Right lobe of liver (tissue), 4 donors: Measurements from ENCODE around the gene CYB5R2.

Experiments used
- POLR2A ChIP-seq: fragments of 450-650 bp; IDR thresholded peaks from one replicate; pipeline ENCODE4 v1.6.1; 2017; ENCODE audit warnings: antibody characterized with exemption, mild to moderate bottlenecking
- TF ChIP-seq, protein P1 (sequence below), 4 donors: fragments of 200-600 bp in 3 of 4; fragments of 450-650 bp in 1 of 4; IDR thresholded peaks; one replicate each; pipeline versions ENCODE4 v1.5.1 to v1.8.0; 2016 to 2022; ENCODE audit warnings: antibody characterized with exemption in 4 of 4, mild to moderate bottlenecking in 2 of 4
- donor health status: DM: no; HTN: no; CAD: no.
- donor health status: DM: no; HTN: no; CAD: no.
- donor health status: DM: no; HTN: yes; CAD: no.

DNA sequence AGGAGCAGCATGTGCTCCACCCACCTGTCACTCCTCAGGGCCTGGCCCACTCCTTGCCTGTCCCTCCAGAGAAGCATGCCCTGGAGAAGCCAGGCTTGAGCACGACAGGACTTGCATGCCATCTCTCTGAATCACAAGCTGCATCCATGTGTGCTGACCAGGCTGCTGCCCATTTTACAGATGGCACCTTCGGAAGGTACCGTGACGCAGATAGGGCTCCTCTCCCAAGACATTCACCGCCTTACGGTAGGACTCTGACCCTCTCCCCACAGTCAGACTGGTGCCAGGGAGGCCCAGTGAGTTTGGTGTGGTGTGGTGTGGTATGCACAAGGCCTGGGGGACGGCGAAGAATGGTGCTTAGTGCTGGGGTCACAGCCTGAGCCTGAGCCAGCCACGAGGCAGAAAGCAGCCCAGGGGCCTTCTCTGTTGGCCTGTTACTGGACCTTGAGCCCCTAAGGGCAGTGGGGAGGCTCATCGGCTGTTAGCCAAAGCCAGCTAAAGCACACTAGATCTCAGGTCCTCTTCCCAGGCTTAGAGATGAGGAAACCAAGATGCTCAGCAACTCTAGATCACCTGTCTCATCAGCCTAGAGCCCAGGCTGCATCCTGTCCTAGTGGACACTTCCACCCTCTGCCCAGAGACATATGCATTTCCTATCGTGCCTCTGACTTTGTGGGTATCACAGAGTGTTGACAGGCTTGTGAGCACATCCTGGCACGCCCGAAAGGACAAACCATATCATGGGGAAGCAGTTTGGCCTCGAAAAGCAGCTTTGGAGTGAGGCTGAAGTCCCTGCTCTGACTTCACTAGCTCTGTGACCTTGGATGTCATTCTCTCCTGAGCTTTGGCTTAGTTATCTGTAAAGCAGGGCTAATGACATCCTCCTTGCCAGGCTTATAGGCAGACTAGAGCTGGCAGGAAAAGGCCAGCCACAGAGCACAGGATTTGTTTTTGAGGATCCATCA is 17.8 kb downstream of the CYB5R2 start:
- TF ChIP-seq, protein P1, sequence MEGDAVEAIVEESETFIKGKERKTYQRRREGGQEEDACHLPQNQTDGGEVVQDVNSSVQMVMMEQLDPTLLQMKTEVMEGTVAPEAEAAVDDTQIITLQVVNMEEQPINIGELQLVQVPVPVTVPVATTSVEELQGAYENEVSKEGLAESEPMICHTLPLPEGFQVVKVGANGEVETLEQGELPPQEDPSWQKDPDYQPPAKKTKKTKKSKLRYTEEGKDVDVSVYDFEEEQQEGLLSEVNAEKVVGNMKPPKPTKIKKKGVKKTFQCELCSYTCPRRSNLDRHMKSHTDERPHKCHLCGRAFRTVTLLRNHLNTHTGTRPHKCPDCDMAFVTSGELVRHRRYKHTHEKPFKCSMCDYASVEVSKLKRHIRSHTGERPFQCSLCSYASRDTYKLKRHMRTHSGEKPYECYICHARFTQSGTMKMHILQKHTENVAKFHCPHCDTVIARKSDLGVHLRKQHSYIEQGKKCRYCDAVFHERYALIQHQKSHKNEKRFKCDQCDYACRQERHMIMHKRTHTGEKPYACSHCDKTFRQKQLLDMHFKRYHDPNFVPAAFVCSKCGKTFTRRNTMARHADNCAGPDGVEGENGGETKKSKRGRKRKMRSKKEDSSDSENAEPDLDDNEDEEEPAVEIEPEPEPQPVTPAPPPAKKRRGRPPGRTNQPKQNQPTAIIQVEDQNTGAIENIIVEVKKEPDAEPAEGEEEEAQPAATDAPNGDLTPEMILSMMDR (IDR thresholded peaks at IDR 0.05): no peak
- TF ChIP-seq POLR2A: no peak
